Measurements from ENCODE around the gene TSEN2.
"Not testable (repeated sequence)": the region's sequence is repeated elsewhere in the genome, so short reads cannot be mapped to it uniquely, and the experiment has no call there.

TSEN2 gene

GRCh38 chr3:12507591-12508281, 23.5 kb downstream of the TSEN2 start:
- DNase-seq: peak; percentile 68

GRCh38 chr3:12508291-12508700, 24.0 kb downstream of the TSEN2 start:
- peak; percentile 53 for DNase-seq

GRCh38 chr3:12509466-12509865, 25.2 kb downstream of the TSEN2 start:
- DNase-seq: no peak

GRCh38 chr3:12512534-12513118, 28.3 kb downstream of the TSEN2 start:
- no peak for DNase-seq

GRCh38 chr3:12513694-12514446, 29.6 kb downstream of the TSEN2 start:
- no peak for DNase-seq

GRCh38 chr3:12515631-12516030, 31.4 kb downstream of the TSEN2 start:
- no peak for DNase-seq

- DNase-seq: no peak
Observed at GRCh38 chr3:12516873-12517272, 32.6 kb downstream of the TSEN2 start.

GRCh38 chr3:12518261-12519028, 34.2 kb downstream of the TSEN2 start:
- no peak for DNase-seq

- DNase-seq: no peak
Observed at GRCh38 chr3:12521010-12521409, 36.7 kb downstream of the TSEN2 start.

GRCh38 chr3:12522721-12523120, 38.4 kb downstream of the TSEN2 start:
- DNase-seq: no peak

- no peak for DNase-seq
Observed at GRCh38 chr3:12527757-12528143, 43.5 kb downstream of the TSEN2 start.

GRCh38 chr3:12532182-12532581, 47.9 kb downstream of the TSEN2 start:
- no peak for DNase-seq

GRCh38 chr3:12536423-12536822, 52.1 kb downstream of the TSEN2 start:
- DNase-seq: peak; percentile 26

GRCh38 chr3:12541625-12542024, 57.3 kb downstream of the TSEN2 start:
- no peak for DNase-seq

GRCh38 chr3:12543497-12543896, 59.2 kb downstream of the TSEN2 start:
- not testable (repeated sequence) for DNase-seq

GRCh38 chr3:12544652-12545472, 60.6 kb downstream of the TSEN2 start:
- DNase-seq: no peak

- DNase-seq: no peak
Observed at GRCh38 chr3:12545473-12545791, 61.2 kb downstream of the TSEN2 start, which contains the start of gene MKRN2OS. Gene MKRN2OS, minus strand, starts transcription at chr3:12545499. Its CDS starts 35 bp downstream, at chr3:12545464.

GRCh38 chr3:12549971-12550760, 65.9 kb downstream of the TSEN2 start:
- no peak for DNase-seq

- DNase-seq: peak; percentile 84
Observed at GRCh38 chr3:12553921-12554391, 69.7 kb downstream of the TSEN2 start.

GRCh38 chr3:12556314-12556689, 72.0 kb downstream of the TSEN2 start:
- DNase-seq: no peak

GRCh38 chr3:12556690-12557472, 72.6 kb downstream of the TSEN2 start, which contains the start of gene MKRN2:
Gene MKRN2, plus strand, starts transcription at chr3:12557087. Its CDS starts 64 bp downstream, at chr3:12557151.
- peak; percentile 96 for DNase-seq
